Measurements from ENCODE around the gene BLZF1.

DNA sequence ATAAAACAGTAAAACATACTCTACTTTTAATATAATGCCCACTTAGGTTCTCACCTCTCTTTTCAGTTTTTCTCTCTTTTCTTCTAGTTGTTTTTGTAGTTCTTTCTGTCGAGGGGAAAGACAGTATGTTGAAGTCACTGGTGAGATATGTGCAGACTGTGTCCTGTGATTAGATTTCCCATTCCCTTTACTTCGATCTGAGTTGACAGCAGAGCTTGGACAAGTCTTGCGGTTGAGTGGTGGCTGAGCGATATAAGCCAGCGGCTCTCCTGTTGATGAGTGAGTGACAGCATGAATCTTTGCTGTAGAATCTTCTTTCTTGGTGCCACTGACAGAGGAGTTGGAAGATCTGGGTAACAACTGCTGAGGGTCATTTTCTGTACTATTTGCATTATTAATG, 53.3 kb downstream of the BLZF1 start:
- no peak for TF ChIP-seq YY1 (IDR thresholded peaks at IDR 0.05; ENCODE audit: insufficient read depth, insufficient read length)
- TF ChIP-seq ZNF274 (IDR thresholded peaks at IDR 0.05; ENCODE audit: low read depth, low read length) = no peak

Data from NT2/D1 (cell line).